SU-DHL-6 (cell line): Measurements from ENCODE around the gene TMEM86B.

Experiments used
- H2AFZ ChIP-seq: fragments of 200-600 bp; sonication (generic); 2 replicates; pipeline ENCODE4 v1.6.1; 2014; ENCODE audit warnings: low read depth, mild to moderate bottlenecking, moderate library complexity, mixed read lengths, antibody characterized with exemption, low read length; ENCODE audit not compliant: severe bottlenecking
- H3F3A ChIP-seq: fragments of 200-600 bp; shearing (Covaris generic); 2 replicates; pipeline ENCODE4 v1.6.0; 2016; ENCODE audit warnings: antibody characterized with exemption, mild to moderate bottlenecking; ENCODE audit not compliant: insufficient read depth
- H3K27ac ChIP-seq: fragments of 200-600 bp; sonication (generic); 2 replicates; pipeline ENCODE4 v1.5.1; 2016; ENCODE audit warnings: low read depth, mild to moderate bottlenecking, low read length, moderate library complexity, mixed read lengths
- H3K27me3 ChIP-seq: fragments of 200-600 bp; sonication (generic), shearing (Covaris generic); 2 replicates; pipeline ENCODE4 v1.6.0; 2014; ENCODE audit warnings: mild to moderate bottlenecking, low read length
- H3K36me3 ChIP-seq: fragments of 200-600 bp; sonication (generic); 2 replicates; pipeline ENCODE4 v1.6.1; 2014; ENCODE audit warnings: mild to moderate bottlenecking, low read length, mixed read lengths
- H3K4me2 ChIP-seq: fragments of 300-600, 200-600 bp; shearing (Covaris generic), sonication (generic); 2 replicates; pipeline ENCODE4 v1.6.0; 2014; ENCODE audit warnings: low read length, low read depth, mild to moderate bottlenecking; ENCODE audit not compliant: poor library complexity, severe bottlenecking
- H3K4me3 ChIP-seq: fragments of 200-600 bp; sonication (generic); 2 replicates; pipeline ENCODE4 v1.5.1; 2014; ENCODE audit warnings: antibody characterized with exemption, low read length, mild to moderate bottlenecking, mixed read lengths; ENCODE audit not compliant: insufficient read depth, poor library complexity, severe bottlenecking
- H3K79me2 ChIP-seq: fragments of 200-600 bp; sonication (generic); 2 replicates; pipeline ENCODE4 v1.6.1; 2014; ENCODE audit warnings: mild to moderate bottlenecking, low read length, moderate library complexity; ENCODE audit not compliant: insufficient read depth
- H3K9ac ChIP-seq: fragments of 200-600 bp; sonication (generic); 2 replicates; pipeline ENCODE4 v1.7.0; 2014; ENCODE audit warnings: mild to moderate bottlenecking, low read length
- H3K9me2 ChIP-seq: fragments of 200-600 bp; sonication (generic); replicated peaks from 2 replicates; pipeline ENCODE4 v1.6.1; 2014; ENCODE audit warnings: low read length; ENCODE audit not compliant: insufficient read depth
- H3K9me3 ChIP-seq: fragments of 200-600 bp; sonication (generic); 2 replicates; pipeline ENCODE4 v1.6.1; 2014; ENCODE audit warnings: low read length, mixed read lengths; ENCODE audit not compliant: insufficient read depth
- H4K20me1 ChIP-seq: fragments of 200-600 bp; sonication (generic); 2 replicates; pipeline ENCODE4 v1.6.1; 2014; ENCODE audit warnings: low read depth, mild to moderate bottlenecking, antibody characterized with exemption, low read length, moderate library complexity, mixed read lengths
- EZH2phosphoT487 ChIP-seq: fragments of 200-600 bp; sonication (generic), shearing (Covaris generic); conservative IDR thresholded peaks from 2 replicates; pipeline ENCODE4 v1.6.1; 2018; ENCODE audit warnings: mild to moderate bottlenecking, antibody characterized with exemption, low read length, moderate library complexity, mixed read lengths
- TF ChIP-seq, protein P1 (sequence below): fragments of 200-600 bp; sonication (generic); IDR thresholded peaks from one replicate; pipeline ENCODE4 v1.5.1; 2017; ENCODE audit warnings: antibody characterized with exemption, mild to moderate bottlenecking, low read length, moderate library complexity; ENCODE audit not compliant: insufficient read depth, poor library complexity, severe bottlenecking

TMEM86B gene

GRCh38 chr19:55179606-55180484, 48.7 kb downstream of the TMEM86B start, which contains the start of gene SYT5:
TSS of gene SYT5 (minus strand) at chr19:55180289. CDS start at chr19:55179041, 1,248 bp downstream.
- TF ChIP-seq, protein P1, sequence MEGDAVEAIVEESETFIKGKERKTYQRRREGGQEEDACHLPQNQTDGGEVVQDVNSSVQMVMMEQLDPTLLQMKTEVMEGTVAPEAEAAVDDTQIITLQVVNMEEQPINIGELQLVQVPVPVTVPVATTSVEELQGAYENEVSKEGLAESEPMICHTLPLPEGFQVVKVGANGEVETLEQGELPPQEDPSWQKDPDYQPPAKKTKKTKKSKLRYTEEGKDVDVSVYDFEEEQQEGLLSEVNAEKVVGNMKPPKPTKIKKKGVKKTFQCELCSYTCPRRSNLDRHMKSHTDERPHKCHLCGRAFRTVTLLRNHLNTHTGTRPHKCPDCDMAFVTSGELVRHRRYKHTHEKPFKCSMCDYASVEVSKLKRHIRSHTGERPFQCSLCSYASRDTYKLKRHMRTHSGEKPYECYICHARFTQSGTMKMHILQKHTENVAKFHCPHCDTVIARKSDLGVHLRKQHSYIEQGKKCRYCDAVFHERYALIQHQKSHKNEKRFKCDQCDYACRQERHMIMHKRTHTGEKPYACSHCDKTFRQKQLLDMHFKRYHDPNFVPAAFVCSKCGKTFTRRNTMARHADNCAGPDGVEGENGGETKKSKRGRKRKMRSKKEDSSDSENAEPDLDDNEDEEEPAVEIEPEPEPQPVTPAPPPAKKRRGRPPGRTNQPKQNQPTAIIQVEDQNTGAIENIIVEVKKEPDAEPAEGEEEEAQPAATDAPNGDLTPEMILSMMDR, result no peak
- TF ChIP-seq EZH2phosphoT487, result no peak
- no peak within 1 kb of the TSS for H3K9ac ChIP-seq

DNA sequence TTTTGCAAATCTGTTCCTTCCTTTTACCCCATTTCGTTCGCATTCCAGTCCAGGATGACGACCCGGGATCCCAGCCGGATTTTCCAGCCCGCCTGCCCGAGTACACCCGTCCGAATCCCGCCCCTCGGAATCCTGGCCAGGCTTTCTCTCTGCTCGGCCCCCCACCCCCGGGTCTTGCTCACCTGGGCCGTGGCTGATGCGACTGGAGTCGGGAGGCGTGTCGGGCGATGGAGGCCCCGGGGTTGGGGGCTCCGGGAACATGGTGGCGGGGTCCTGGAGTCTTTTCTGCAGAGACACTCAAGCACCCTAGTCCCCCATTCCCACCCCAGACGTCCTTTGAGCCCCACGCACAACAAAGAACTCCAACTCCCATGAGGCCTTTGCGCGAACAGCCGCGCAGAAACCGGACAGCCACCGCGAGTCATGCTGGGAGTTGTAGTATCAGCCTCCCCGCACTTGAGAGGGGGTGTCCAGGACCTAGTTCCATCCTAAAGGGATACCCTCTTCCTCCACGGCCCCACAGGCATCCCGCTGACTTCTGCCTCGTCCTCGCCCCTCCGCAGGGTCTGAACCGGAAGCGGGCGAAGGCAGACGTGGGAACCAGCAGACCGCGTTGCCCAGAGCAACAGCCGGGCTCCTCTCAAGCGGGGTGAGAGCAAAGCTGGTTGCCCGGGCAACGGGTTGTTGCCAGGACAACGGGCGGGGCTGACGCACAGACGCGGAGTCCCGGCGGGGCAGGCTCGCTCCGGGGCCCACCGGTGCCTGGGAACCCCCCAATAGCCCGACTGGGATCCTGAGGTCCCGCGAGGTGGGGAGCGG, 49.6 kb downstream of the TMEM86B start:
- no peaks in the 10 kb centered on the region for H3K79me2 ChIP-seq
- peak overlapping the region; percentile 67 for H3K4me2 ChIP-seq
- peak overlapping the region; percentile 44 for H3K4me3 ChIP-seq
- H3K27ac ChIP-seq, result no peak overlapping the region
- TF ChIP-seq, protein P1, result no peak
- no peak for TF ChIP-seq EZH2phosphoT487
- H3F3A ChIP-seq, result no peaks in the 10 kb centered on the region
- no peaks in the 10 kb centered on the region for H3K9me2 ChIP-seq
- H2AFZ ChIP-seq, result no peak overlapping the region
- no peaks in the 10 kb centered on the region for H3K9me3 ChIP-seq
- H3K9ac ChIP-seq, result no peak overlapping the region
- H3K27me3 ChIP-seq, result no peaks in the 10 kb centered on the region; the same call in 1 of the 2 replicates
- H3K36me3 ChIP-seq, result no peaks in the 10 kb centered on the region
- no peaks in the 10 kb centered on the region for H4K20me1 ChIP-seq

More at GRCh38 chr19:55179606-55180484, 48.7 kb downstream of the TMEM86B start, which contains the start of gene SYT5:
- Histone ChIP-seq H3K9me2 (no peaks in the 10 kb centered on the region), H3K36me3 (no peaks in the 10 kb centered on the region), H3K79me2 (no peaks in the 10 kb centered on the region), H3K9me3 (no peaks in the 10 kb centered on the region), H3K27ac (no peak within 1 kb of the TSS), H2AFZ (no peak within 1 kb of the TSS), H3K4me2 (peak within 1 kb of the TSS; percentile 67), H4K20me1 (no peaks in the 10 kb centered on the region), H3K4me3 (peak within 1 kb of the TSS; percentile 44), H3F3A (no peaks in the 10 kb centered on the region), H3K27me3 (no peaks in the 10 kb centered on the region; the same call in 1 of the 2 replicates)
